GM23338 (cell line): ENCODE results near the gene C20orf173. TPM values are rescaled to one million over a fixed set of nuclear protein-coding genes. Genes with fewer than 3 reads are reported as not detected.

Experiments
- ATAC-seq: fragments of 200-7000 bp; cut with Tn5 transposase; 3 replicates; pipeline ENCODE4 v1.9.1; 2020
- DNase-seq: peaks from one replicate; pipeline ENCODE4 v3.0.0-alpha.2; 2015; ENCODE audit warnings: low spot score
- H2AFZ ChIP-seq: fragments of 200-600 bp; sonication (generic); 2 replicates; pipeline ENCODE4 v1.8.0; 2016; ENCODE audit warnings: antibody characterized with exemption, mild to moderate bottlenecking, moderate library complexity
- H3F3A ChIP-seq: fragments of 200-600 bp; sonication (generic); replicated peaks from 2 replicates; pipeline ENCODE4 v1.8.0; 2017; ENCODE audit warnings: antibody characterized with exemption, mixed run types, low read depth
- H3K27ac ChIP-seq: fragments of 200-600 bp; sonication (generic); 2 replicates; pipeline ENCODE4 v1.6.1; 2016; ENCODE audit warnings: low read depth
- H3K27me3 ChIP-seq: fragments of 200-600 bp; sonication (generic); 2 replicates; pipeline ENCODE4 v1.8.0; 2016; ENCODE audit warnings: mild to moderate bottlenecking, mixed run types, moderate library complexity; ENCODE audit not compliant: insufficient read depth
- H3K36me3 ChIP-seq: fragments of 200-600 bp; sonication (generic); 2 replicates; pipeline ENCODE4 v1.8.0; 2016; ENCODE audit warnings: mild to moderate bottlenecking; ENCODE audit not compliant: insufficient read depth
- H3K4me1 ChIP-seq: fragments of 200-600 bp; sonication (generic); 2 replicates; pipeline ENCODE4 v1.8.0; 2016; ENCODE audit warnings: mild to moderate bottlenecking, moderate library complexity; ENCODE audit not compliant: insufficient read depth
- H3K4me2 ChIP-seq: fragments of 200-600 bp; sonication (generic); 2 replicates; pipeline ENCODE4 v1.7.1; 2017; ENCODE audit warnings: mixed run types
- H3K4me3 ChIP-seq: fragments of 200-600 bp; sonication (generic); 2 replicates; pipeline ENCODE4 v1.6.1; 2016; ENCODE audit warnings: mixed run types
- H3K79me2 ChIP-seq: fragments of 200-600 bp; sonication (generic); replicated peaks from 2 replicates; pipeline ENCODE4 v1.8.0; 2017; ENCODE audit warnings: mild to moderate bottlenecking; ENCODE audit not compliant: insufficient read depth
- H3K9me2 ChIP-seq: fragments of 200-600 bp; sonication (generic); 2 replicates; pipeline ENCODE4 v1.8.0; 2017; ENCODE audit not compliant: insufficient read depth
- H4K20me1 ChIP-seq: fragments of 200-600 bp; sonication (generic); replicated peaks from 2 replicates; pipeline ENCODE4 v1.8.0; 2017; ENCODE audit warnings: mild to moderate bottlenecking; ENCODE audit not compliant: insufficient read depth
- H3K27ac Mint-ChIP-seq: 2 replicates; pipeline ENCODE4 v1.8.0; 2020; ENCODE audit warnings: inconsistent platforms, mild to moderate bottlenecking, moderate library complexity, mixed read lengths
- H3K27me3 Mint-ChIP-seq: 3 replicates; pipeline ENCODE4 v1.8.0; 2022; ENCODE audit warnings: low read depth, mild to moderate bottlenecking, moderate library complexity, mixed read lengths, inconsistent platforms; ENCODE audit not compliant: insufficient read depth, poor library complexity
- H3K36me3 Mint-ChIP-seq: 3 replicates; pipeline ENCODE4 v1.8.0; 2021; ENCODE audit warnings: low read depth, mild to moderate bottlenecking, inconsistent platforms, moderate library complexity, mixed read lengths
- H3K4me1 Mint-ChIP-seq: 3 replicates; pipeline ENCODE4 v1.8.0; 2020; ENCODE audit warnings: mild to moderate bottlenecking, inconsistent platforms, mixed read lengths
- H3K4me3 Mint-ChIP-seq: 3 replicates; pipeline ENCODE4 v1.8.0; 2021; ENCODE audit warnings: moderate library complexity, mild to moderate bottlenecking, inconsistent platforms, mixed read lengths
- H3K9me3 Mint-ChIP-seq: 3 replicates; pipeline ENCODE4 v1.8.0; 2020; ENCODE audit warnings: moderate library complexity, mild to moderate bottlenecking, inconsistent platforms, mixed read lengths
- CREB1 ChIP-seq: fragments of 250-450 bp; sonication (Bioruptor Pico); IDR thresholded peaks from 2 replicates; pipeline ENCODE4 v1.5.0; 2020; ENCODE audit warnings: low read depth, mild to moderate bottlenecking, moderate library complexity
- CTCF ChIP-seq, 2 experiments: fragments of 200-600 bp in 1 of 2; sonication (generic) in 1 of 2; conservative IDR thresholded peaks; 2 replicates each; pipeline versions ENCODE4 v1.5.1 to v1.6.1; 2016 to 2017; ENCODE audit warnings: antibody characterized with exemption in 2 of 2, low read depth in 2 of 2, mild to moderate bottlenecking in 2 of 2, moderate library complexity in 1 of 2
- ETS1 ChIP-seq: IDR thresholded peaks from 2 replicates; pipeline ENCODE4 v1.6.1; 2016; ENCODE audit warnings: antibody characterized with exemption
- EZH2 ChIP-seq: fragments of 200-600 bp; sonication (generic); IDR thresholded peaks from one replicate; pipeline ENCODE4 v1.8.0; 2017; ENCODE audit warnings: antibody characterized with exemption, mild to moderate bottlenecking, low read depth; ENCODE audit not compliant: unreplicated experiment
- EZH2phosphoT487 ChIP-seq: fragments of 200-600 bp; sonication (generic); IDR thresholded peaks from one replicate; pipeline ENCODE4 v1.8.1; 2018; ENCODE audit warnings: antibody characterized with exemption; ENCODE audit not compliant: unreplicated experiment
- JUNB ChIP-seq: IDR thresholded peaks from one replicate; pipeline ENCODE4 v1.6.1; 2016; ENCODE audit warnings: antibody characterized with exemption; ENCODE audit not compliant: unreplicated experiment
- NANOG ChIP-seq: IDR thresholded peaks from 2 replicates; pipeline ENCODE4 v1.6.1; 2016; ENCODE audit warnings: antibody characterized with exemption, borderline replicate concordance
- POLR2AphosphoS5 ChIP-seq: IDR thresholded peaks from 2 replicates; pipeline ENCODE4 v1.6.1; 2016; ENCODE audit warnings: antibody characterized with exemption, low read depth
- REST ChIP-seq: IDR thresholded peaks from one replicate; pipeline ENCODE4 v1.6.1; 2018; ENCODE audit warnings: antibody characterized with exemption; ENCODE audit not compliant: unreplicated experiment
- STAT1 ChIP-seq: IDR thresholded peaks from one replicate; pipeline ENCODE4 v1.6.1; 2016; ENCODE audit warnings: antibody characterized with exemption; ENCODE audit not compliant: unreplicated experiment
- ZNF114 ChIP-seq: fragments of 250-450 bp; sonication (Bioruptor Pico); IDR thresholded peaks from 2 replicates; pipeline ENCODE4 v1.5.0; 2020; ENCODE audit warnings: mild to moderate bottlenecking, moderate library complexity
- ZNF331 ChIP-seq: fragments of 250-450 bp; sonication (Bioruptor Pico); IDR thresholded peaks from 2 replicates; pipeline ENCODE4 v1.5.0; 2020; ENCODE audit warnings: low read depth, mild to moderate bottlenecking, moderate library complexity
- ZNF462 ChIP-seq: fragments of 250-450 bp; sonication (Bioruptor Pico); IDR thresholded peaks from 2 replicates; pipeline ENCODE4 v1.5.0; 2020; ENCODE audit warnings: mild to moderate bottlenecking, moderate library complexity
- polyA plus RNA-seq: library from polyadenylated mRNA; unstranded; fragments of >200 nt; fragmentation: Nextera tagmentation; extraction: Ambion mirVana; gene quantifications from 2 replicates; pipeline ENCODE4 v1.2.1, GENCODE V29; 2016
- total RNA-seq: library from RNA; depleted of rRNA; stranded (reverse); fragments of >200 nt; shearing (Covaris generic); gene quantifications from 2 replicates; pipeline ENCODE4 v1.2.3, GENCODE V29; 2014

C20orf173 gene
- total and polyA plus RNA-seq, 2 experiments from 2014 or later: not detected

- ATAC-seq (peak; percentile 6; the same call in 2 of the 3 replicates), DNase-seq (peak; percentile 68)
- Mint-ChIP-seq H3K4me1 (peaks cover 8% of the 10 kb centered on the region), H3K27ac (peak overlapping the region; percentile 71), H3K27me3 (peaks cover 16% of the 10 kb centered on the region), H3K9me3 (no peaks in the 10 kb centered on the region), H3K36me3 (peaks cover 18% of the 10 kb centered on the region; the same call in 2 of the 3 replicates), H3K4me3 (peak overlapping the region; percentile 94)
- Histone ChIP-seq H4K20me1 (peaks cover 4% of the 10 kb centered on the region; the same call in 1 of the 2 replicates), H3K4me2 (peak overlapping the region; percentile 80), H3K36me3 (0 out of 2 replicates have a peak, but pooled peaks cover 7% of the 10 kb centered on the region), H3K79me2 (peaks cover 10% of the 10 kb centered on the region), H2AFZ (peak overlapping the region; percentile 49; the same call in 1 of the 2 replicates), H3K27ac (peak overlapping the region; percentile 91), H3K4me1 (peaks cover 14% of the 10 kb centered on the region), H3F3A (peaks cover 13% of the 10 kb centered on the region; the same call in 1 of the 2 replicates), H3K9me2 (no peaks in the 10 kb centered on the region), H3K4me3 (peak overlapping the region; percentile 64), H3K27me3 (no peaks in the 10 kb centered on the region)
- no peak for TF ChIP-seq POLR2AphosphoS5
- TF ChIP-seq CREB1 (CRISPR knock-in tag): no peak
- no peak for TF ChIP-seq ZNF331 (CRISPR knock-in tag)
- TF ChIP-seq ZNF114 (CRISPR knock-in tag): no peak
- no peak for TF ChIP-seq CTCF (conservative IDR thresholded peaks at IDR 0.05; ENCODE audit: low read depth in 2 of 2)
- TF ChIP-seq EZH2: no peak
- TF ChIP-seq JUNB: no peak
- no peak for TF ChIP-seq REST
- no peak for TF ChIP-seq STAT1
- no peak for TF ChIP-seq ZNF462
- no peak for TF ChIP-seq EZH2phosphoT487
- TF ChIP-seq ETS1: no peak
- no peak for TF ChIP-seq NANOG
Observed at GRCh38 chr20:35541118-35541782, 11.8 kb upstream of the C20orf173 start.
